Osteocyte (in vitro differentiated cells): ENCODE measurements around the gene APBB2. TPM values are rescaled to one million over a fixed set of nuclear protein-coding genes. Genes with fewer than 3 reads are reported as not detected.
A peak's percentile ranks its signal among the peaks of the same experiment; 100 is the strongest.

Experiments
- DNase-seq: peaks from one replicate; pipeline ENCODE4 v3.0.0; 2021; ENCODE audit warnings: mixed read lengths; ENCODE audit not compliant: unreplicated experiment; ENCODE audit errors: extremely low spot score
- H3K27ac Mint-ChIP-seq: one replicate; pipeline ENCODE4 v1.8.0; 2021; ENCODE audit warnings: mild to moderate bottlenecking, mixed read lengths; ENCODE audit not compliant: unreplicated experiment
- H3K27me3 Mint-ChIP-seq: one replicate; pipeline ENCODE4 v1.8.0; 2021; ENCODE audit warnings: mixed read lengths; ENCODE audit not compliant: unreplicated experiment
- H3K36me3 Mint-ChIP-seq: one replicate; pipeline ENCODE4 v1.8.0; 2021; ENCODE audit warnings: mixed read lengths; ENCODE audit not compliant: unreplicated experiment
- H3K4me1 Mint-ChIP-seq: one replicate; pipeline ENCODE4 v1.8.0; 2021; ENCODE audit warnings: mixed read lengths; ENCODE audit not compliant: unreplicated experiment
- H3K4me3 Mint-ChIP-seq: one replicate; pipeline ENCODE4 v1.8.0; 2021; ENCODE audit warnings: mild to moderate bottlenecking, moderate library complexity, mixed read lengths; ENCODE audit not compliant: unreplicated experiment
- H3K9me3 Mint-ChIP-seq: one replicate; pipeline ENCODE4 v1.8.0; 2021; ENCODE audit warnings: mixed read lengths; ENCODE audit not compliant: unreplicated experiment
- total RNA-seq: library from RNA; stranded (reverse); gene quantifications from 2 replicates; pipeline ENCODE4 v1.2.1, GENCODE V29; 2021
- TF ChIP-seq, protein P1 (sequence below): fragments of 200-600 bp; sonication (generic); IDR thresholded peaks from 2 replicates; pipeline ENCODE4 v1.5.0; 2021; ENCODE audit warnings: antibody characterized with exemption, mild to moderate bottlenecking, moderate library complexity

The APBB2 gene
- total RNA-seq, 1 donor from 2014 or later: 56.2 TPM

- TF ChIP-seq, protein P1, sequence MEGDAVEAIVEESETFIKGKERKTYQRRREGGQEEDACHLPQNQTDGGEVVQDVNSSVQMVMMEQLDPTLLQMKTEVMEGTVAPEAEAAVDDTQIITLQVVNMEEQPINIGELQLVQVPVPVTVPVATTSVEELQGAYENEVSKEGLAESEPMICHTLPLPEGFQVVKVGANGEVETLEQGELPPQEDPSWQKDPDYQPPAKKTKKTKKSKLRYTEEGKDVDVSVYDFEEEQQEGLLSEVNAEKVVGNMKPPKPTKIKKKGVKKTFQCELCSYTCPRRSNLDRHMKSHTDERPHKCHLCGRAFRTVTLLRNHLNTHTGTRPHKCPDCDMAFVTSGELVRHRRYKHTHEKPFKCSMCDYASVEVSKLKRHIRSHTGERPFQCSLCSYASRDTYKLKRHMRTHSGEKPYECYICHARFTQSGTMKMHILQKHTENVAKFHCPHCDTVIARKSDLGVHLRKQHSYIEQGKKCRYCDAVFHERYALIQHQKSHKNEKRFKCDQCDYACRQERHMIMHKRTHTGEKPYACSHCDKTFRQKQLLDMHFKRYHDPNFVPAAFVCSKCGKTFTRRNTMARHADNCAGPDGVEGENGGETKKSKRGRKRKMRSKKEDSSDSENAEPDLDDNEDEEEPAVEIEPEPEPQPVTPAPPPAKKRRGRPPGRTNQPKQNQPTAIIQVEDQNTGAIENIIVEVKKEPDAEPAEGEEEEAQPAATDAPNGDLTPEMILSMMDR: no peak
- DNase-seq: no peak
- Mint-ChIP-seq H3K4me3 (no peak overlapping the region), H3K27me3 (no peaks in the 10 kb centered on the region), H3K27ac (peak overlapping the region; percentile 20), H3K4me1 (peaks cover 73% of the 10 kb centered on the region), H3K9me3 (no peaks in the 10 kb centered on the region), H3K36me3 (peaks cover 3% of the 10 kb centered on the region)
Measured at GRCh38 chr4:41205854-41206460, 8.4 kb downstream of the APBB2 start.

DNA sequence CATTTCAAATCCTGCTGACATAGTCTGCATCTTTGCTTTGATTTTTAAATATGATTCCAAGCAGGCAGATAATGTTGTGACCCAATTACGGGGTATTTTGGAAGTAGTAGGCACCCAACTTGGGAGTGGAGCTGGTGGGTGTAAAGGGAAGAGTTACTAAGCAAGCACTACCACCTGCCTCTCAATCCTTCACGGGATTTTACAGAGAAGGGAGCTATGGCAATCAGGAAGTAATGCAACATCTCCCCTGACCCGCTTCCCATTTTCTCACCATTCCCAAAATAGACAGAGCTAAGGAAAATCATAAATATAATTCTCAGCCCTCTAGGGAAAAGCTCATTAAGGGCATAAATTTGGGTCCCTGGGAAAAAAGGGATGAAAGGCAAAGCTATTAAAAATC lies 9.2 kb downstream of the APBB2 start:
- H3K36me3 Mint-ChIP-seq: peaks cover 3% of the 10 kb centered on the region
- TF ChIP-seq, protein P1: no peak
- H3K27me3 Mint-ChIP-seq: no peaks in the 10 kb centered on the region
- H3K27ac Mint-ChIP-seq: peak overlapping the region; percentile 85
- no peak for DNase-seq
- peaks cover 78% of the 10 kb centered on the region for H3K4me1 Mint-ChIP-seq
- H3K4me3 Mint-ChIP-seq: no peak overlapping the region
- H3K9me3 Mint-ChIP-seq: no peaks in the 10 kb centered on the region

DNA sequence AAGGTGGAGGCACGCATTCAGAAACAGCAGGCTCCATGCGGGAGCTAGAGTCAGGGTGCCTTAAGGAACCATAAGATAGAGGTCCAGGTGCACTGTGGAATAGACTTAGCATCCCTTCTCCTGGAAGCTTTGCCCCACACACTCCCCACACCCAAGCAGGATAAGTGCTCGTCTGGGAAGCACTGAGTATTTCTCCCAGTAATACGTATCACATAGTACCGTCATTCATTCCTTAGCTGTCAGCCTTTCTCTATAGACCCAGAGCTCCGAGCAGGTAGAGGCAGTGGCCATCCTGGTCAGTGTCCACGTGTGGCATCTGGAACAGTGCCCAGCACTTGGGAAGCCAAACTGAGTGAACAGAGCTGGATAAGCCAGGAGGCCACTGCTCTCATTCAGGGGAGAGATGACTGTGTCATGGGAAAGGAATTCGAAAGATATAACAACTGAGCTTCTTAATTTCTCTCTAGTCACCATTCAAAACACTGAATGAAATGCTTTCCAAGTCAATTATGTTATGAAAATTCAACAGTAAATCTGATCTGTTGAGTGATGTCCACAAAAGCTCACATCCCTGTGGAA lies 9.9 kb downstream of the APBB2 start:
- H3K9me3 Mint-ChIP-seq: no peaks in the 10 kb centered on the region
- H3K4me3 Mint-ChIP-seq: no peak overlapping the region
- peaks cover 84% of the 10 kb centered on the region for H3K4me1 Mint-ChIP-seq
- H3K27ac Mint-ChIP-seq: peak overlapping the region; percentile 85
- H3K27me3 Mint-ChIP-seq: no peaks in the 10 kb centered on the region
- DNase-seq: no peak
- TF ChIP-seq, protein P1: no peak
- H3K36me3 Mint-ChIP-seq: peaks cover 3% of the 10 kb centered on the region

- H3K36me3 Mint-ChIP-seq: peaks cover under 1% of the 10 kb centered on the region
- H3K27me3 Mint-ChIP-seq: no peaks in the 10 kb centered on the region
- TF ChIP-seq, protein P1: no peak
- peaks cover 80% of the 10 kb centered on the region for H3K4me1 Mint-ChIP-seq
- no peaks in the 10 kb centered on the region for H3K9me3 Mint-ChIP-seq
- peak overlapping the region; percentile 85 for H3K27ac Mint-ChIP-seq
- H3K4me3 Mint-ChIP-seq: no peak overlapping the region
- no peak for DNase-seq
Measured at GRCh38 chr4:41203841-41204240, 10.5 kb downstream of the APBB2 start.

DNA sequence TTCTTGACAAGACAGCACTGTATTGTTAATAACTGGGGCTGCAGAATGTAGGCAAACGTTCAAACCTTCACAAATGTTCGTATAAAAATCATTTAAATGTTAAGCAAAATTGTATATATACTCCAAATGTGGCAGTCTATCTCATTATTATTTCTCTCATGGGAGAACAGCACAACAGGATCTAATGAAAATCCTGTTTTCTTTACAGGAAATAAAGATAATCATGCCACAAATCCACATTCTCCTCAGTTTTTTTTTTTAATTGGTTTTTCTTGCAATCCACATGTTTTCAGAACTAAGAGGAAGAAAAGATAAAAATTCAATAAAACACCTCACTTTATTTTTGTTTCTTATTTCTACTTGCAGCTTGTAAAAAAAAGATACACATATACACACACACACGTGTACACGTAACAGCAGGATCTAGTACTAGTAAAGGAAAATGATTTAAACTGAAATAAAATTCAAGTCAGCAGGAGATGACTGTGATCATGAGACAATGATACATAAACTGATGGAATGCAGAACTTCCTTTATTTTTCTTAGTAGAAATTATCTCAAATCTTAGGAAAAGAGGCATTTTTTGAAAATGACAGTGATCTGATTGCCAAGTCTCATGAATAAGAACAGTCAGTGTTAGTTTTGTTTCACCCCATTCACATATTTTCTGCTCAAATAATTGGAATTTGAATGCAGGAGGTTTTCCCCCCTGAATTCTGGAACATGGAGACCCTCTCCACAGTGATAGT lies 11.3 kb downstream of the APBB2 start:
- TF ChIP-seq, protein P1: no peak
- Mint-ChIP-seq H3K4me3 (peak overlapping the region; percentile 38), H3K27ac (peak overlapping the region; percentile 85)

More for the DNA sequence above, 11.3 kb downstream of the APBB2 start:
- H3K27me3 Mint-ChIP-seq: no peaks in the 10 kb centered on the region
- no peak for DNase-seq
- no peaks in the 10 kb centered on the region for H3K9me3 Mint-ChIP-seq
- H3K36me3 Mint-ChIP-seq: peaks cover 2% of the 10 kb centered on the region
- peaks cover 74% of the 10 kb centered on the region for H3K4me1 Mint-ChIP-seq
